Inflammatory macrophage (primary cell): Measurements from ENCODE around the gene NPR1.
"Not testable (repeated sequence)": the region's sequence is repeated elsewhere in the genome, so short reads cannot be mapped to it uniquely, and the experiment has no call there.

Experiments used
- DNase-seq, 2 donors: peaks; one replicate each; pipeline ENCODE4 v3.0.0-alpha.2; 2020 to 2022

The NPR1 gene

DNA sequence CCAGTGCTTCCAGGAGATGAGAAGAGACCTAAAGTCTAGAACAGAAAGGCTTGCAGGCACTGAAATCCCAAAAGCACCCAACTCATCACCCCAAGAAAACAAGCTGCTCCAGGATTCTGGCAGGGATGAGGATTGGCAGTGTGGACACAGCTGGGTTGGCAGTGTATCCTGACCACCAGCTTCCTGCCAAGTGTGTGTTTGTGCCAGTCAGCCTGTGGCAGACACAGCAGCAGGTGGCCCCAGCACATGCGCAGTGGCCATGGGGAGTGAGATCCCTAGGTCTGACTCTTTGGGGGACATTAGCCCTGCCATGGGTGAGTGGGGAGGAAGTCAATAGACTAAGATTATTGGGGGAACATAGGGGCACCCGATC, 28.6 kb upstream of the NPR1 start:
- no peak for DNase-seq

DNA sequence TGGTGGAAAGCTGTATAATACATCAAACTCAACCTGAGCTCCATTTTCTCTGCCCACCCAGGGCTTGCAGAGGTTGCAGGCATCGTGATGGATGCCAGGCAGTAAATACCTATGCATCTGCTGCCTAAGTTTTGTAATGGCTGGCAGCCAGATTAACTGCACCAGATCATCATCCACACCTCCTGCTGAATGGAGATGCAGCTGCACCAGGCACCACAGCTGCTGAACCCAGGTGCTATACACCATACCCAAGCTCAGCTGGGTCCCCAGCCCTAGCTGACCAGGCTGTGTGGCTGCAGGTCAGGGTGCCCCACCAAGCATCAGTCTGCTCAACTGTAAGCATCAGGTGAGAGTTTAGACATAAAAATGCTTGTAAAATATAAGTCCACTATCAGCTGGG, 26.7 kb upstream of the NPR1 start:
- DNase-seq = no peak

DNA sequence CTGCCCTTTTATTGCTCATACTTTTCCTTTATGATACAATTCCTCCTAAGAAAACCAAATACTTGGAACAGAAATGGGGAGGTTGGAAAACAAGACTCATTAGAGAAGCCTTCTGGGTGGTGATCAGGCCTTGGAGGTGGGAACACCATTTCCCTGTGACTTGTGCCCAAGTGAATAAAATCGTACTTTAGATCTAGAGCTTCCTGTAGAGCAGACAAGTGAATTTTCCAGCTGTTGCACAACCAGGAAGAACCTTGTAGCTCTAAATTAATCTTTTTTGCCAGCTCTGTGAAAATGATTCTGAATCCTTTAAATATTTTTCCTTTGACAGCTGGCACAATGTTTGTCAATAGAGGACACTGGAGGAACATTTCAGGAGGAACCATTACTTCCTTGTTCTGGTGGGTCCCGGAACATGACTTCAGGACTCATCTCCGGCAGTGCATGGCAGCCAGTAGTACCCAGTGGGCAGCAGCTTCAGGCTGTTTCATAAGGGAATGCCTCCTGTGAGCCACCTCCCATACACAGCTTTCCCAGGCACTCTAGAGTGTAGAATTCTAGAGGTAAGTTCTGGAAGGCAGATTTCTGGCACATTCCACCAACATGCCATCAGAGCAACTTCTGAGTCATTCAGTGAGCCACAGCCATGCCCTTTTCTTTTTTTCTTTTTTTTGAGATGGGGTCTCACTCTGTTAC, 25.5 kb upstream of the NPR1 start:
- DNase-seq = peak; percentile 55 to 81

DNA sequence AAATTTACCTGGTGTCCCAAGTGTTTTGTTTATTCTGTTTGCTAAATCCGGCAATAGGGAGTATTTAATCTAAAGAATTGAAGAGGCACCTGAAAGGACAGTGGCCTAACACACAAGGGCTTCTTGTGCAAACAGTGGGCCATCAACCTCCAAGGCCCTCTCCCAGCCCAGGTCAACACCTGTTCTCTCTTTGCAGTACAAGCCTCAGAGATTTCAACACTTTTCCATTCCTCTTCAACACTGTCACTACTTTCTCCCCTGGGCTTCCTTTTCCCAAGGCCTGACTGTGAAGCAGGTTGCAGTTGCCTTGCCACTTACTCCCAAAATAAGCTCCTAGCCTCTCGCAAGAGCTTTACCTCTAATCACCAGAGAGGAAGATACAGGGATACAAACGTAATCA, 23.2 kb upstream of the NPR1 start:
- no peak for DNase-seq

DNA sequence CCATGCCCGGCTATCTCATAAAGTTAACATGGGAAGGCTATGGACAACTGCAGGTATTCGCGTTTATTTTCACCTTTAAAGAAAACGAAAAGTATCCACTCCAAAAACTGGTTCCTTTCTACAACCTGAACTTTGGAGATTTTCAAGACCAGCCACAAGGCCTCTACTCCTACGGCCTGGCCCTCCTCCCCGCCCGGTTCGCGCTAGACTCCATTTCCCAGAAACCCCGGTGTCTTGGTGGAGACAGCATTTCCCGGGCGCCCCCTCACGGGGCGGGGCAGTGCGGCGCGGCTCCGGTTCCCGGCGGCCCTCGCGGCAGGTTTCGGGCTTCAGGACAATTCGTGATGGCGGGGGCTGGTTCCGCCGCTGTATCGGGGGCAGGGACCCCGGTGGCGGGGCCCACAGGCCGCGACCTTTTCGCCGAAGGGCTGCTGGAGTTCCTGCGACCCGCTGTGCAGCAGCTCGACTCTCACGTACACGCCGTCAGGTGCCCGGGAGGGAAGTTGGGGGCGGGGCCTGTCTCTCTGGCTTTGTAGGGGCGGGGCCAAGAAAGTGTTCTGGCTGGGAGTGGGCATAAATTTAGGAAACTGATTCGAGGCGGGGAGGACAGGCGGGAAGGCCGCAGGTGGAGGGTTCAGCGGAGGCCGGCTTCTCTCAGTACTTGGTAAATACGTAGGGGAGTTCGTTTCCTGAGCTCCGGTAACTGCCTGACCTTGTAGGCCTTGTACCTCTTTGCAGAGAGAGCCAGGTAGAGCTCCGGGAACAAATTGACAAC, 19.9 kb upstream of the NPR1 start, which contains the start of gene SNAPIN:
SNAPIN (plus strand) TSS at position 304 of the 775 bp plus-strand sequence; CDS start at position 345, 41 bp downstream.
- DNase-seq = peak; percentile 91 to 94

DNA sequence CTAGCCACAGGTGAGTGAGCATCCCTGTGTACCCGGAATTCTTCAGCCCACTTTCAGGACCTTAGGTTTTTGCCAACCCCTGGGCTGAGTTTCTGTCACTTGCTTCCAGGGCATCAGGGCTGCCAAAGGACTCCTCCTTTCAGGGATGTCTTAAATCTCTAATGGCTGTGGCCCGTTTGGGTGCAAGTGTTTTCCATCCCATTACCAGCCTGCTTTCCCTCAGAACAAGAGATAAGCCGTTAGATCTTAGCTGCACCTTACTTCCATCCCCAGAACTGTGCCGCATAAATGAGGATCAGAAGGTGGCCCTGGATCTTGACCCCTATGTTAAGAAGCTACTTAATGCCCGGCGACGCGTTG, 19.3 kb upstream of the NPR1 start:
- DNase-seq = no peak

DNA sequence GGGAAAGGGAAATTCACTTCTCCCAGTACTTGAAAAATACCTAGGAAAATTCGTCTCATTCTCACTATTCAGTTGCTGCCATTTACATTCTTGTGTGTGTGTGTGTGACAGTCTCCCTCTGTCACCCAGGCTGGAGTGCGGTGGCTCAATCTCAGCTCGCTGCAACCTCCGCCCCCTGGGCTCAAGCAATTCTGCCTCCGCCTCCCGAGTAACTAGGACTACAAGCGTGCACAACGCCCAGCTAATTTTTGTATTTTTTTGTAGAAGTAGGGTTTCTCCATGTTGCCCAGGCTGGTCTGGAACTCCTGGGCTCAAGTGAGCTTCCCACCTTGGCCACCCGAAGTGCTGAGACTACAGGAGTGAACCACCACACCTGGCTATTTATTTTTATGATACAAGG, 18.8 kb upstream of the NPR1 start:
- no peak for DNase-seq

DNA sequence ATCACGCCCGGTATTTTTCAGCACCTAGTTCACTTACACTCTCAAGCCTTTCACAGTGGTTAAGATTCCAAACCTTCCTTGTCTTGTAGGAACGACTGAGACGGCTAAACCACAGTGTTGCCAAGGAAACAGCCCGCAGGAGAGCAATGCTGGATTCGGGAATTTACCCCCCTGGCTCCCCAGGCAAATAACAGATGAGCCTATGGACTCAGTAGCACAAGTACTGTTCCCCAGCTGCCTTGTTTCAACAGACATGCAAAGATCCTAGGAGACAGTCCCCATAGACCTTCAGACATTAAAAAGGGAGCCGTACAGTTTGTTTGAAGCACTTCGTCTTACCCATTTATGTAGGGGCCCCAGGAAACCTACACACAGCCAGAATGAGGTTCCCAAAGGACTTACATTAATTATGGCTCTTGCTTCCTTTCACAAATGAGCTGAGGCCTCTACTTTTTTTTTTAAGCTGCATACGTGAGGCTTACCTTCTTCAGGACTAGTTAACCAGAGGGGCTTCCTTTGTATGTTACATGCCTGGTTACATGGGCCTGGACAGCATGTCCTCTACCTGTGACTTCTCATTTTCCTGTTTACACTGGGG, 17.3 kb upstream of the NPR1 start:
- no peak for DNase-seq

DNA sequence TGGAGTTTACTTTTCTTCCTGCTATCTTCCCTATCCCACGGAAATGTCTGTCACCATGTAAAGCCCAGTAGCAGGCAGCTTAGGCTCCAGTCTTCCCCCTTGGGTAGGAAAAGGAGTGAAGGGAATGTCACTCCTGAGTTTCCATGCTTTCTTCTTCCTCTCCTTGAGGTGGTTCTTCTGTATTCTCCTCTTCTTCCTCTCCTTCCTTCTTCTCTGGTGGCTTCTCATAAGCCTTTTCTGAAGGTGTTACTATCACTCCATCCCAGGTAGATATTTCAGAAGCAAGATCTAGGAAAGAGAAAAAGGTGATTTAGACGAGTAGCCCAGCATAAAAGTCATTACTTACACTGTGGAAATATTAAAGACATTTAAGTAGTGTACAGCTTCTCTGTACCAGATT, 16.2 kb upstream of the NPR1 start:
- DNase-seq = no peak

DNA sequence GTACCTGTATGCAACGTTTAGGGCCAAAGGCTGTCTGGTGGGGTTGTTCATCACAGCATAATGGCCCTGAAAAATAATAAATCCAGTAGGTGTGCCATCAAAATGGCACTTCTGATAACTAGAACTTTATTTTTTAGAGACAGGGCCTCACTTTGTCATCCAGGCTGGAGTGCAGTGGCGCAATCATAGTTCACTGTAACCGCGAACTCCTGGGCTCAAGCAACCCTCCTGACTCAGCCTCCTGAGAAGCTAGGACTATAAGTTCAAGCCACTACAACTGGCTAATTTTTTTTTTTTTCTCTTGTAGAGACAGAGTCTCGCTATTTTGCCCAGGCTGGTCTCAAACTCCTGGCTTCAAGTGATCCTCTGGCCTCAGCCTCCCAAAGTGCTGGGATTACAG, 15.3 kb upstream of the NPR1 start:
- DNase-seq = no peak

DNA sequence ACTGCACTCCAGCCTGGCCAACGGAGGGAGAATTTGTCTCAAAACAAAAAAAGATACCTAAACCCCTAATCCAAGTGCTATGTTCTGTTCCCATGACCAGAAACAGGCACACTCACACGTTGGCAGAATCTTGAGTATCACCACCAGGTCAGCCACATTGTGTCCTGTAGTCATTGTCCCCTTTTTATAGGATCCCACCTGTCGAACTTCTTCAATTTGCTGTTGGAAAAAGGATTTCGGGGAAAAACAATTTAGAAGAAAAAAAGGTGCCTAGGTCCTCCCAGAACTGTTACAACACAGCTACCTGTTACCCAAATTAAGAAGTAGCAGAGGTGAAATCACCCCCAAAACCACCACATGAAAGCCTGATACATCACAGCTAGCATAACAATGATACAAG, 11.0 kb upstream of the NPR1 start:
- DNase-seq = no peak

DNA sequence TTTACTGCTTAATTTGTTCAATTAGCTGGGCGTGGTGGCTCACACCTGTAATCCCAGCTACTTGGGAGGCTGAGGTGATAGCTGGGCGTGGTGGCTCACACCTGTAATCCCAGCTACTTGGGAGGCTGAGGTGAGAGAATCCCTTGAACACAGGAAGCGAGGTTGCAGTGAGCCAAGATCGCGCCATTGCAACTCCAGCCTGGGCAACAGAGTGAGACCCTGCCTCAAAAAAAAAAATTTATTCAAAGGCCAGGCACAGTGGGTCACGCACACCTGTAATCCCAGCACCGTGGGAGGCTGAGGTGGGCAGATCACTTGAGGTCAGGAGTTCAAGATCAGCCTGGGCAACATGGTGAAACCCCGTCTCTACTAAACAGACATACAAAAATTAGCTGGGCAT, 9.8 kb upstream of the NPR1 start:
- not testable (repeated sequence) for DNase-seq

DNA sequence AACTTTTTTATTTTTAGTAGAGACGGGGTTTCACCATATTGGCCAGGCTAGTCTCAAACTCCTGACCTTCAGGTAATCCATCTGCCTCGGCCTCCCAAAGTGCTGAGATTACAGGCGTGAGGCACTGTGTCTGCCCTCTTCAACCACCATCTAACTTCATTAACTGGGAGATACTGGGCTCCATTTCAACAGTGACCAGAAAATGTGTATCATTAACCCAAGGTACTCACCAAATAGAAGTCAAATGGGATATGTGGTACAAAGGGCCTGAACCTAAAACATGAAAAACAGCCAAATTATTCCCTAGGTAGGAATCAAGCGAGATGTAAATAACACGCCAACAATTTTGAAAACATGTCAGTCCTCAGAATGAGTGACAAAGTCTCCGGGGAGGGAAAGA, 8.9 kb upstream of the NPR1 start:
- DNase-seq = no peak

DNA sequence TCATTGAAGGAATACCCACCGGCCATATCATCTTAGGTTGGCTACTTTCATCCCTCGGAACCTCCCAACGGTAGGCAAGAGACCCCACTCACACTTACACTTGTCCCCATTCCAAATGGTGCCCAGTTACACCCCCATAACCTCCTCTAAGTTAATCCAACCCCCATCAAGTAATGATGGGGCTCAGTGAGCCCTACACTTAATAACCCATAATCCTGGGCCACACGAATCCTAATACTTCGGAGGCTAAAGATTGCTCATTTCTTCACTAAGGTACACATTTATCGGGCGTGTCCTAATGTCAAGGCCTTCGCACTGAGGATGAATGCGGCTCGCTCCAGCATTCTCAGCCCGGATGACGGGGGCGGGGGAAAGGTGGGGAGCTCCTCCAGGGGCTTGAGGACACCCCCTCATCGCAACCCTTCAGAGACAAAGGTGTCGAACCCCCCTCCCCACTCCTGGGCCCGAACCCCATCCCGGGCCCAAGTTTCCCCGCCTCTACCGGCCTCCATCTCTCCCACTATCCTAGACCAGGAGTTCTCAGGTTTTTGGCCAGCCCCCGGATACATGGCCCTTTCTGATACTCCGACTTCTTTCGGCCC, 8.1 kb upstream of the NPR1 start:
- DNase-seq = no peak

DNA sequence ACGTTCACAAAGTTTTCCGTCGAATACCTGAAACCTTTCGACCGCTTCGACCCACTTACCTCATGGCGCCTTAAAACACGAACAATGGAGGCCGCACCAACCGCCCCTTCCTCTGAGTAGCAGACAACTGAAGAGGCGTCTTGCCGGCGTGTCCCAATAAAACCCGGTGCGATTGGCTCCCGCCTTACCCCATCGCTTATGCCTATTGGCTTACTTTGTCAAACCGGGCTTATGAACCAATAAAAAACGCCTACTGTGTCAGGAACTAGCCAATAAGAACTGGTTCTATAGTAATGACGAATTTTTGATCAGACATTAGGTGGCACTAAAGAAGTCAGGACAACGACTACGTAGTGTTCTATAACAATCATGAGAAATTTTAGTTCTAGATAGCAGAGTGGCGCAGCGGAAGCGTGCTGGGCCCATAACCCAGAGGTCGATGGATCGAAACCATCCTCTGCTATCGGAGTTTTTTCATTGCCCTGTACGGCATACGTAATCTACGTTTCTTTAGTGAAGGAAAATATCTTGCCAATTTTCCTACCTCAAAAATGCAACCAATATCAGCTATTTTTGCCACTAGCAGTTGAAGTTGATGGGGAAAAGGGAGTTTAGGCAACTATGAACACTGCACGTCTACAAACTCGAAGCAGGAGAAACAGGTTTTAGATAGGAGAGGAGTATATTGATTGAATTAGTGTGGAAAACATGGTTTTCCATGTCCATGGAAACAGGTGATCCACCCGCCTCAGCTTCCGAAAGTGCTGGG, 7.4 kb upstream of the NPR1 start, which contains the start of gene ILF2:
ILF2 (minus strand) TSS at position 135 of the 769 bp plus-strand sequence; CDS start at position 64, 71 bp downstream.
- DNase-seq = peak; percentile 99 to 100

DNA sequence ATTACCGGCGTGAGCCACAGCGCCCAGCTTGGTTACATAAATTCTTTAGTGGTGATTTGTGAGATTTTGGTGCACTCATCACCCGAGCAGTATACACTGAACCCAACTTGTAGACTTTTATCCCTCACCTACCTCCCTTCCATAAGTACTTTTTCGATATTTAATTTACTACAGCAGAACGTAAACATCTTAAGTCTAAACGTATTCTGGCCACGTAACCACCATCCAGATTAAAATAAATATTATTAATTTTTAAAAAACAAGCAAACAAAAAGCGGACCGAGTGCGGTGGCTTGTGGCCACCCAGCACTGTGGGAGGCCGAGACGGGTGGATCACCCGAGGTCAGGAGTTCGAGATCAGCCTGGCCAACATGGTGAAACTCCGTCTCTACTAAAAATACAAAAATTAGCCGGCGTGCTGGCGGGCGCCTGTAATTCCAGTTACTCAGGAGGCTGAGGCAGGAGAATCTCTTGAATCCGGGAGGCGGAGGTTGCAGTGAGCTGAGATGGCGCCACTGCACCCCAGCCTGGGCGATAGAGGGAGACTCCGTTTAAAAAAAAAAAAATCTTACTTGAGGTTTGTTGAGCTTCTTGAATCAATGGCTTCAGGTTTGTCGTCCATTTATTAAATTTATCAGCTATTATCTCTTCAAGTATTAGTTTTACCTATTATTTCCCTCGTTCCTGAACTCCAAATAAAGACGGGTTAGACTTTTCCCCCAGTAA, 6.7 kb upstream of the NPR1 start:
- peak; percentile 49 to 50 for DNase-seq

DNA sequence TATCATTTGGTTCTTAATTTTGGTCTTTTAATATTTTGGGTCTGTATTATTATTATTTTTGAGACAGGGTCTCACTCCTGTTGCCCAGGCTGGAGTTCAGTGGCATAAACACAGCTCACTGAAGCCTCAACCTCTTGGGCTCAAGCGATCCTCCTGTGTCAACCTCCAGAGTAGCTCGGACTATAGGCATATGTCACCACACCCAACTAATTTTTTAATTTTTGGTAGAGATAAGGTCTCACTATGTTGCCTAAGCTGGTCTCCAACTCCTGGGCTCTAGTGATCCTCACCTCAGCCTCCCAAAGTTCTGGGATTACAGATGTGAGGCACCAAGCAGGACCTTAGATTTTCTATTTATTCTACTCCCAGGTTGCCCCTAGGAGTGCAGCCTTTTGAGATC, 5.0 kb upstream of the NPR1 start:
- no peak for DNase-seq

DNA sequence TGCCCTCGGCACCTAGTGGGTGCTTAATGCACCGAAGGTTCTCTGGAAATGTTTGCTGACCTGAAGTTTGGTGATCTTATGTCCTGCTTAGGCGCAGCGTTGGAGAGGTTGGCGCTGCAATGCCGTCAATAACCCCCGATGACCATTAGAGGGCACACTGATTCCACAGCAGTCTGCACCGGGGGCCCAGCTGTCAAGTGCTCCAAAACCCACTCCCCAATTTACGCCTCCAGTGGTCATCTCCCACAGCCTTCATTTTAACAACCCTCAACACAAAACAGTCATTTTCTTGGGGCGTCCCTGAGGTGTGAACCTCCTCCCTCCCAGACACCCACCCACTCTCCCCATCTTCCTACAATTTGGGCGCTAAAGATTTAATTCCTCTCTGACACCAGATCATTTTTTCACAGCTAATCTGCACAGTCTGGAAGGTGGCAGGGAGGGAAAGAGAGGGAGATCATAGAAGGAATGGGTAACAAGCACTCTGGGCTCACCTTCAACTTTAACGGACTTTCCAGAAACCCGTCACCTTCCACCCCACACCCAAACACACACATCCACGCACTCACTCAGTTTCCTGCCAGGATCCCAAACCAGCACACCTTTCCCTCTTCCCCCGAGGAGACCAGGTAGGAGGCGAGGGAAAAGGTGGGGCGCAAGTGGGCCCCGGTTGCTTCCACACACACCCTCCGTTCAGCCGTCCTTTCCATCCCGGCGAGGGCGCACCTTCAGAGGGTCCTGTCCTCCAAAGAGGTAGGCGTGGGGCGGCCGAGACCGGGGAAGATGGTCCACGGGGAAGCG, 570 bp upstream of the NPR1 start:
- DNase-seq = peak; percentile 47 to 57

DNA sequence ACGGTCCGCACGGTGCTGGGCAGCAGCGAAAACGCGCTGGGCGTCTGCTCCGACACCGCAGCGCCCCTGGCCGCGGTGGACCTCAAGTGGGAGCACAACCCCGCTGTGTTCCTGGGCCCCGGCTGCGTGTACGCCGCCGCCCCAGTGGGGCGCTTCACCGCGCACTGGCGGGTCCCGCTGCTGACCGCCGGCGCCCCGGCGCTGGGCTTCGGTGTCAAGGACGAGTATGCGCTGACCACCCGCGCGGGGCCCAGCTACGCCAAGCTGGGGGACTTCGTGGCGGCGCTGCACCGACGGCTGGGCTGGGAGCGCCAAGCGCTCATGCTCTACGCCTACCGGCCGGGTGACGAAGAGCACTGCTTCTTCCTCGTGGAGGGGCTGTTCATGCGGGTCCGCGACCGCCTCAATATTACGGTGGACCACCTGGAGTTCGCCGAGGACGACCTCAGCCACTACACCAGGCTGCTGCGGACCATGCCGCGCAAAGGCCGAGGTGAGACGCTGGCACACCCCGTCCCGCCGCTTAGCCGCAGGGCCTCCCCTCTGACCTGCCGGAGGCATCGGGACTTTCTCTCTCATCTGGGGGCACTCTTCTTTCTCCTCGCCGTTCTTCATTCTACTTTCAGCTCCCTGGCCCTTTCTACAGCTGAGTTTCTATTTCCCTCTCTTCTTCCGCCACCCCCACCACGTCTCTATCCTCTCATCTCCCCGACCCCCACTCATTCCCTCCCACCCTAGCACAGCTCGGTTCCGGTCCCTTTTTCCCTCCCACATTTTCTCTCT, 1.0 kb downstream of the NPR1 start:
- DNase-seq = peak in 1 of 2 donors; percentile 35

DNA sequence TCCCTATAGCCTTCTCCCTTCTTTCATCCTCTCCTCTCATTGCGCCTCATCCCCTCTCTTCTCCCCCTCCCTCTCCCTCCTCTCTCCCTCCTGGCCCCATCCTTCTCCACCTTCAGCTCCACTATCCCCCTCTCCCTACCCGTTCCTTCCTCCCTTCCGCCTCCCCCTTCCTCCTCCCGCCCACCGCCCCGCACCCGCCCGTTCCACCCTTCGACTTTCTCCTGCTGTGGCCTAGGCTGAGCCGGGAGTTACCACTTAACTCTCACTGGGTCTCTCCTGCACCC, 1.6 kb downstream of the NPR1 start:
- DNase-seq = no peak

DNA sequence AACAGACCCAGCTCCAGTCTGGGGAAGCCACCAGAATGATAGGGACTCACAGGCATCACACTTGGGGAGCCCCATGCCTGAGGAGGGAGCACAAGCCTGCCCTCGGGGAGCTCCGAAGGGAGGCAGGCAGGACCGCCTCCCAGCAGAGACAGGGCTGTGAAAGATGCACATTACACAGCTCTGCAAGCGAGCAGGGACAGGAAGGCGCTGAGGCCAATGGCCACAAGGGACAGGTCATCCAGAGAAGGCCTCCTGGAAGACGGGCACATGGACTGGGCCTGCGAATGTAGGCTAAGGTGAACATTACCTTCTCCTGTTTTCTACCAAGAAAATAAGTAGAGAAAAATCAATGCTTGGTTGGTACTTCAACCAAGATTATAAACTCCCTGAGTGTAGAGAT, 4.2 kb downstream of the NPR1 start:
- DNase-seq = no peak
